ENCODE results near the gene TLR9. TPM values are rescaled to one million over a fixed set of nuclear protein-coding genes. Genes with fewer than 3 reads are reported as not detected.
"Not testable (repeated sequence)": the region's sequence is repeated elsewhere in the genome, so short reads cannot be mapped to it uniquely, and the experiment has no call there.

Gene TLR9, protein sequence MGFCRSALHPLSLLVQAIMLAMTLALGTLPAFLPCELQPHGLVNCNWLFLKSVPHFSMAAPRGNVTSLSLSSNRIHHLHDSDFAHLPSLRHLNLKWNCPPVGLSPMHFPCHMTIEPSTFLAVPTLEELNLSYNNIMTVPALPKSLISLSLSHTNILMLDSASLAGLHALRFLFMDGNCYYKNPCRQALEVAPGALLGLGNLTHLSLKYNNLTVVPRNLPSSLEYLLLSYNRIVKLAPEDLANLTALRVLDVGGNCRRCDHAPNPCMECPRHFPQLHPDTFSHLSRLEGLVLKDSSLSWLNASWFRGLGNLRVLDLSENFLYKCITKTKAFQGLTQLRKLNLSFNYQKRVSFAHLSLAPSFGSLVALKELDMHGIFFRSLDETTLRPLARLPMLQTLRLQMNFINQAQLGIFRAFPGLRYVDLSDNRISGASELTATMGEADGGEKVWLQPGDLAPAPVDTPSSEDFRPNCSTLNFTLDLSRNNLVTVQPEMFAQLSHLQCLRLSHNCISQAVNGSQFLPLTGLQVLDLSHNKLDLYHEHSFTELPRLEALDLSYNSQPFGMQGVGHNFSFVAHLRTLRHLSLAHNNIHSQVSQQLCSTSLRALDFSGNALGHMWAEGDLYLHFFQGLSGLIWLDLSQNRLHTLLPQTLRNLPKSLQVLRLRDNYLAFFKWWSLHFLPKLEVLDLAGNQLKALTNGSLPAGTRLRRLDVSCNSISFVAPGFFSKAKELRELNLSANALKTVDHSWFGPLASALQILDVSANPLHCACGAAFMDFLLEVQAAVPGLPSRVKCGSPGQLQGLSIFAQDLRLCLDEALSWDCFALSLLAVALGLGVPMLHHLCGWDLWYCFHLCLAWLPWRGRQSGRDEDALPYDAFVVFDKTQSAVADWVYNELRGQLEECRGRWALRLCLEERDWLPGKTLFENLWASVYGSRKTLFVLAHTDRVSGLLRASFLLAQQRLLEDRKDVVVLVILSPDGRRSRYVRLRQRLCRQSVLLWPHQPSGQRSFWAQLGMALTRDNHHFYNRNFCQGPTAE
- 7.4 and 26.5 TPM in 2 replicates for total RNA-seq (2014; rRNA removed; shearing (Covaris generic); ENCODE audit: low replicate concordance)

DNA sequence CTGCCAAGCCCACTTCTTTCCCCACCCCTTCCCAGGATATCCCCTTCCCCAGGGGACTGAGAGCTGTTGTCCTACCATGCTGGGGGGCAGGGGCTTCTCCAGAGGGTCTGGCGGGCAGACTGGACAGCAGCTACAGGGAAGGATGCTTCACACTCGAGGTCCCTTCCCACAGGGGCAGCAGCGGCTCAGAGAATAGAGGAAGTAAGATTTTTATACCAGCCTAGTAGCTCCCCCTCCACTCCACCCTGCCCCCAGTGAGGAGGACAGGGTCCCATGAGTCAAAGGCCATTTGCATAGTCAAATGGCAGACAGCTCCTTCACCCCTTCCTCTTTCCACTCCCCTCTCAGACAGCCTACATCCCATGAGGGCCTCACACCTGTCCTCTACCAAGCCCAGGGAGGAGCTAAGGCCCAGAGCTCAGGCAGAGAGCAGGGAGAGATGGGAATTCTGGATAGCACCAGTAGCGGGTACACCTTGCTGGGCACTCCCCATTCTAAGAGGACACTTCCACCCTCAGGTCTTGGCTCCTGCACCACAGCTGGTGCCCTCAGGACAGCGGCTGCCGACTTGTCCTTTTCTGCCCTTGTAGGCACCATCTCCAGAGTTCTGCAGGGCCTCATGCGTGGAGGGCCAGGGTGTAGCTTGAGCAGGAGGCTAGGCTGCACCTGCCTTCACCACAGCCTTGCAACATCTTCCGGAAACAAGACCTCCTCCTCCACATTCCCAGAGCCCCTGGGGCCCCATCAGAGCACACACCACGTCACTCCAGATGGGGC lies at the start of gene TLR9:
Gene TLR9 (minus strand): TSS at position 194 of the 777 bp plus-strand sequence. CDS start 116 bp downstream, at position 78.
- Histone ChIP-seq H4K20me1 (ENCODE audit: insufficient read depth, low read depth, low read length) (peaks cover 42% of the 10 kb centered on the region), H3K36me3 (ENCODE audit: insufficient read depth, low read length) (peaks cover 32% of the 10 kb centered on the region), H2AFZ (ENCODE audit: low read length) (no peak within 1 kb of the TSS), H3K27me3 (ENCODE audit: low read length) (no peaks in the 10 kb centered on the region), H3K9ac (ENCODE audit: low read length) (peak within 1 kb of the TSS; percentile 92), H3K79me2 (ENCODE audit: low read length) (peaks cover 47% of the 10 kb centered on the region), H3K4me2 (ENCODE audit: low read depth, low read length, poor library complexity, severe bottlenecking) (peak within 1 kb of the TSS; percentile 97), H3K27ac (ENCODE audit: low read length) (peak within 1 kb of the TSS; percentile 99), H3K9me2 (replicated peaks; ENCODE audit: insufficient read depth, low read length) (no peaks in the 10 kb centered on the region), H3K4me1 (ENCODE audit: low read length) (peaks cover 73% of the 10 kb centered on the region), H3K9me3 (ENCODE audit: low read length) (no peaks in the 10 kb centered on the region), H3K4me3 (ENCODE audit: low read length) (peak within 1 kb of the TSS; percentile 91)
- peak; percentile 98 for DNase-seq

DNA sequence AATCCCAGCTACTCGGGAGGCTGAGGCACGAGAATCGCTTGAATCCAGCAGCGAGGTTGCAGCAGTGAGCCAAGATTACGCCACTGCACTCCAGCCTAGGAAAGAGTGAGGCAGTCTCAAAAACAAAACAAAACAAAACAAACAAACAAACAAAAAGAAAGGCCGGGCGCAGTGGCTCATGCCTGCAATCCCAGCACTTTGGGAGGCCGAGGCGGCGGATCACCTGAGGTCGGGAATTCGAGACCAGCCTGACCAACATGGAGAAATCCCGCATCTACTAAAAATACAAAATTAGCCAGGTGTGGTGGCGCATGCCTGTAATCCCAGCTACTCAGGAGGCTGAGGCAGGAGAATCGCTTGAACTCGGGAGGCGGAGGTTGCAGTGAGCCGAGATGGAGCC lies 49.3 kb upstream of the TLR9 start:
- H3K27me3 ChIP-seq (ENCODE audit: low read length); H3K9me2 ChIP-seq (replicated peaks; ENCODE audit: insufficient read depth, low read length); H3K27ac ChIP-seq (ENCODE audit: low read length); H3K4me2 ChIP-seq (ENCODE audit: low read depth, low read length, poor library complexity, severe bottlenecking); H3K9me3 ChIP-seq (ENCODE audit: low read length); H3K4me3 ChIP-seq (ENCODE audit: low read length); DNase-seq; H2AFZ ChIP-seq (ENCODE audit: low read length); H3K9ac ChIP-seq (ENCODE audit: low read length): not testable (repeated sequence)
- Histone ChIP-seq H3K4me1 (ENCODE audit: low read length) (peaks cover 45% of the 10 kb centered on the region), H3K79me2 (ENCODE audit: low read length) (peaks cover 84% of the 10 kb centered on the region), H4K20me1 (ENCODE audit: insufficient read depth, low read depth, low read length) (peaks cover 65% of the 10 kb centered on the region), H3K36me3 (ENCODE audit: insufficient read depth, low read length) (peaks cover 52% of the 10 kb centered on the region)

DNA sequence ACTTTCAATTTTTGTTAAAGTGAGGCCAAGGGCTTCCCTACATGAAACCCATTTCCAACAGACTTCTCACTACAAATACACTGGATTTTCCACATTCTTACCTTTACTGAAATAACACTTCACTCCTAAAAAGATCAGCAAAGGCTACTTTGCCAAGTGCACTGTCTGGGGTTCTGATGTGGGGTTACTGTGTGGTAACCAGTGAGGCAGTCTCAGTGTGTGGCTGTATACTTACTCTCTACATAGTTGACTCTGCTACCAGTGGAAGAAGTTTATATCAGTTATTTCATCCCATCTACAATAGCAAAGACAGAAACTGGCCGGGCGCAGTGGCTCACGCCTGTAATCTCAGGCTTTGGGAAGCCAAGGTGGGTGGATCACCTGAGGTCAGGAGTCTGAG lies 47.4 kb upstream of the TLR9 start:
- Histone ChIP-seq H3K4me1 (ENCODE audit: low read length) (peaks cover 36% of the 10 kb centered on the region), H3K9ac (ENCODE audit: low read length) (no peak overlapping the region), H3K9me3 (ENCODE audit: low read length) (no peaks in the 10 kb centered on the region), H3K9me2 (replicated peaks; ENCODE audit: insufficient read depth, low read length) (no peaks in the 10 kb centered on the region), H3K79me2 (ENCODE audit: low read length) (peaks cover 100% of the 10 kb centered on the region), H3K27me3 (ENCODE audit: low read length) (no peaks in the 10 kb centered on the region), H3K36me3 (ENCODE audit: insufficient read depth, low read length) (peaks cover 63% of the 10 kb centered on the region), H2AFZ (ENCODE audit: low read length) (no peak overlapping the region), H3K27ac (ENCODE audit: low read length) (no peak overlapping the region), H3K4me2 (ENCODE audit: low read depth, low read length, poor library complexity, severe bottlenecking) (no peak overlapping the region), H4K20me1 (ENCODE audit: insufficient read depth, low read depth, low read length) (peaks cover 73% of the 10 kb centered on the region), H3K4me3 (ENCODE audit: low read length) (no peak overlapping the region)
- no peak for DNase-seq

DNA sequence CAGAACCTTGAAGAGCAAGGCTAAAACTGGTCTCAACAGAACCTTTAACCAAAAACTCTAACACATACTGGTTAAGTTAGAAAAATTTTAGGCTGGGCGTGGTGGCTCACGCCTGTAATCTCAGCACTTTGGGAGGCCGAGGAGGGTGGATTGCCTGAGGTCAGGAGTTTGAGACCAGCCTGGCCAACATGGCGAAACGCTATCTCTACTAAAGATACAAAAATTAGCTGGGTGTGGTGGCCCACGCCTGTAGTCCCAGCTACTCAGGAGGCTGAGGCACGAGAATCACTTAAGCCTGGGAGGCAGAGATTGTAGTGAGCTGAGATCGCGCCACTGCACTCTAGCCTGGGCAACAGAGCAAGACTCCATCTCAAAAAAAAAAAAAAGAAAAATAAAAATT lies 46.7 kb upstream of the TLR9 start:
- not testable (repeated sequence) for H3K9me3 ChIP-seq (ENCODE audit: low read length); H3K4me2 ChIP-seq (ENCODE audit: low read depth, low read length, poor library complexity, severe bottlenecking); DNase-seq; H3K9ac ChIP-seq (ENCODE audit: low read length); H3K9me2 ChIP-seq (replicated peaks; ENCODE audit: insufficient read depth, low read length); H3K4me3 ChIP-seq (ENCODE audit: low read length); H2AFZ ChIP-seq (ENCODE audit: low read length); H3K27me3 ChIP-seq (ENCODE audit: low read length)
- Histone ChIP-seq H3K27ac (ENCODE audit: low read length) (peak overlapping the region; percentile 27; the same call in 1 of the 2 replicates), H3K4me1 (ENCODE audit: low read length) (peaks cover 35% of the 10 kb centered on the region), H4K20me1 (ENCODE audit: insufficient read depth, low read depth, low read length) (peaks cover 73% of the 10 kb centered on the region), H3K36me3 (ENCODE audit: insufficient read depth, low read length) (peaks cover 70% of the 10 kb centered on the region), H3K79me2 (ENCODE audit: low read length) (peaks cover 100% of the 10 kb centered on the region)

DNA sequence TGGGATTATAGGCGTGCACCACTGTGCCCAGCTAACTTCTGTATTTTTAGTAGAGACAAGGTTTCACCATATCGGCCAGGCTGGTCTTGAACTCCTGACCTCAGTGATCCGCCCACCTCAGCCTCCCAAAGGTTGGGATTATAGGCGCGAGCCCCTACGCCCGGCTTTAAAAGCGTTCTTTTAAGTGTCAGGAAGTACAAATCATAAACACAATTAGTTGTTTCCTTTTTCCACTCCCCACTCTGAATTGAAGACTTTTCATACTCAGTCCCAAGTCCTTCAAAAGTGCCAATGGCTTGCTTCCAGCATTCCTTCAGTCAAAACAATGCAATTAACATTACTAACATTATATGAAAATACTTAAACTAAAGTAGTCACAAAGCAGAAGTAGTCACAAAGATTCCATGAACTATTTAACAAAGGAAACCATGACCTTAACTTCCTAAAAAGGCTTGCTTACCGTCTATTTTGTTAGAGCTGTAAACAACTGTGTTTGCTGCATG lies 44.9 kb upstream of the TLR9 start:
- peaks cover 60% of the 10 kb centered on the region for H4K20me1 ChIP-seq (ENCODE audit: insufficient read depth, low read depth, low read length)
- H3K27me3 ChIP-seq (ENCODE audit: low read length), result no peaks in the 10 kb centered on the region
- no peak overlapping the region for H3K9ac ChIP-seq (ENCODE audit: low read length)
- no peaks in the 10 kb centered on the region for H3K9me3 ChIP-seq (ENCODE audit: low read length)
- H3K27ac ChIP-seq (ENCODE audit: low read length), result no peak overlapping the region
- DNase-seq, result no peak
- H3K4me2 ChIP-seq (ENCODE audit: low read depth, low read length, poor library complexity, severe bottlenecking), result no peak overlapping the region
- H3K79me2 ChIP-seq (ENCODE audit: low read length), result peaks cover 96% of the 10 kb centered on the region
- H3K4me1 ChIP-seq (ENCODE audit: low read length), result peaks cover 20% of the 10 kb centered on the region
- no peak overlapping the region for H2AFZ ChIP-seq (ENCODE audit: low read length)
- H3K36me3 ChIP-seq (ENCODE audit: insufficient read depth, low read length), result peaks cover 78% of the 10 kb centered on the region
- H3K9me2 ChIP-seq (replicated peaks; ENCODE audit: insufficient read depth, low read length), result no peaks in the 10 kb centered on the region
- H3K4me3 ChIP-seq (ENCODE audit: low read length), result no peak overlapping the region

DNA sequence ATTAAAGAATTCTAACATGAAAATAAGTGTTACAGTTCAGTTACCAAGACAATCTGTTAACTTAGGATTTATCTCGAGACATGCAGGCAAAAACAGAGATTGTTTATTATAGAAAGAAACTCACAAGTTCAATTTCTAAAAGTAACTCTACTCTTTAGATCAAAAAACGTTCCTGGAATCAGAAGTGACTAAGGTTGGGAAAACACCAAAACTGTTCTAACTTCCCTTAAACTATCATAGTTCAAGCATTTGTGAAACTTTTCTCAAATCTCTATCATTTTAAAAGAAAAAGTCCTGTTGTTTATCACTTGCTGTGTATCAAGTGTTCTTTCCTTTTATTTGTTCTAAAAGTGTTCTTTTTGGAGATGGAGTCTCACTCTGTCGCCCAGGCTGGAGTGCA lies 44.3 kb upstream of the TLR9 start:
- no peak for DNase-seq
- no peak overlapping the region for H2AFZ ChIP-seq (ENCODE audit: low read length)
- H3K4me3 ChIP-seq (ENCODE audit: low read length), result no peak overlapping the region
- no peaks in the 10 kb centered on the region for H3K9me2 ChIP-seq (replicated peaks; ENCODE audit: insufficient read depth, low read length)
- no peak overlapping the region for H3K4me2 ChIP-seq (ENCODE audit: low read depth, low read length, poor library complexity, severe bottlenecking)
- H3K4me1 ChIP-seq (ENCODE audit: low read length), result peaks cover 20% of the 10 kb centered on the region
- H3K9ac ChIP-seq (ENCODE audit: low read length), result no peak overlapping the region
- peaks cover 78% of the 10 kb centered on the region for H3K36me3 ChIP-seq (ENCODE audit: insufficient read depth, low read length)
- H3K27me3 ChIP-seq (ENCODE audit: low read length), result no peaks in the 10 kb centered on the region
- no peaks in the 10 kb centered on the region for H3K9me3 ChIP-seq (ENCODE audit: low read length)
- H3K79me2 ChIP-seq (ENCODE audit: low read length), result peaks cover 94% of the 10 kb centered on the region
- H3K27ac ChIP-seq (ENCODE audit: low read length), result no peak overlapping the region
- H4K20me1 ChIP-seq (ENCODE audit: insufficient read depth, low read depth, low read length), result peaks cover 57% of the 10 kb centered on the region

DNA sequence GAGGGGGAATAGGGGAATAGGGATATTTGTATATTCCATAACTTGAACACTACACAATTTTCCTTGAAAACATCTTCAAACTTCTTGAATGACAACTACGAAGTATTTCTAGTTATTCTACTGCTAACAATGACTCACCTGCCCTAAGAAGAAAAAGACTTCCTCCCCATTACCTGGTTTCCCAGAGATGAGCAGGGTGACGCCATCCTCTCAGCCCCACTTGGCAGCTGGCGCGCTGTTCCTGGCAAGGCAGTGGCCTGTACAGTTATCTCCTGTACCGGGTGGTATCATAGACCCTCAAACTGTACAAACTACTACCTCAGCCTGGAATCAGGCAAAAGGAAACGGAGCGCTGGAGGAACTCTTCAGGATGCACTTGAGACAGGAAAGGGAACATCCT lies 42.6 kb upstream of the TLR9 start:
- Histone ChIP-seq H3K79me2 (ENCODE audit: low read length) (peaks cover 94% of the 10 kb centered on the region), H3K9me3 (ENCODE audit: low read length) (no peaks in the 10 kb centered on the region), H3K4me3 (ENCODE audit: low read length) (no peak overlapping the region), H3K27ac (ENCODE audit: low read length) (no peak overlapping the region), H2AFZ (ENCODE audit: low read length) (no peak overlapping the region), H3K9ac (ENCODE audit: low read length) (no peak overlapping the region), H3K27me3 (ENCODE audit: low read length) (no peaks in the 10 kb centered on the region), H3K4me1 (ENCODE audit: low read length) (peaks cover 21% of the 10 kb centered on the region), H4K20me1 (ENCODE audit: insufficient read depth, low read depth, low read length) (peaks cover 46% of the 10 kb centered on the region), H3K9me2 (replicated peaks; ENCODE audit: insufficient read depth, low read length) (no peaks in the 10 kb centered on the region), H3K36me3 (ENCODE audit: insufficient read depth, low read length) (peaks cover 68% of the 10 kb centered on the region), H3K4me2 (ENCODE audit: low read depth, low read length, poor library complexity, severe bottlenecking) (no peak overlapping the region)
- DNase-seq, result no peak

Data from Karpas-422 (cell line).